GM18526 (cell line): ENCODE results near the gene COL23A1.
A peak's percentile ranks its signal among the peaks of the same experiment; 100 is the strongest.

Experiments
- POLR2A ChIP-seq: IDR thresholded peaks from 3 replicates; pipeline ENCODE4 v1.6.1; 2011; ENCODE audit not compliant: insufficient read length; ENCODE audit errors: extremely low read depth

Gene COL23A1

DNA sequence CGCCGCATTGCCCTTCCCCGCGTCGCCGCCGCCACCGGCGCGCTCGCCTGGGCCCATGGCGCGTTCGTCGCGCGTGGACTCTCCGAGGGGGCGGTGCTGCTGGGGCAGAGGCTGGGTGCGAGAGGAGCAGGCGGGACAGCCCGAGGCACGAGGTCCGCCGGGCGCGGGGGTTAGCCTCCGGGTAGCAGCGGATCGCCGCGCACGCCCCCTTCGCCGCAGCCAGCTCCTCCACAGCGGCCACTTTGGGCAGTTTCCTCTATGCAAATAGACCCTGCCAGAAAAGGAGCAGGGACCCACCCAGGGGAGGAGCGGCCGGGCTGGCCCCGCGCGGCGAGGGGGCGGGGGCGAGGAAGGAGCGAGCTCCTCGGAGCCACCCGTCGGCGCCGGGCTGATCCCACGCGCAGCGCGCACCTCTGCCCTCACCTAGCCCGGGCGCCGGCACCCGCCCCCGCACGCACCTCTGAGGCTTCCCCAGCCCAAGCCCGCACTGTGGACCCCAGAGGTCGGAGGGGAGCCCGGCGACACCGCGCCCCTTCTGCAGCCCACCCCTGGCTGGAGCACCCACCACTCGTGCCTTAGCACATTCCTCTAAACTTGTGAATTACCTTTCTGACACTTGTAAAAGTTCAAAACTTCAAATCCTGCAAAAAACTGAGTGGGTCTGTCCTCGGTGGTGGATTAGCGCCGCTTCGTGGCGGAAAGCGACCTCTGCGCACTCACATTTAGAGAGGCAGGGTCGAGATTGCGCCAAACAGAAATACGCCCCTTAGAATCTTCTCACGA is at the start of gene COL23A1:
Gene COL23A1 (minus strand): TSS at position 253 of the 783 bp plus-strand sequence.
- TF ChIP-seq POLR2A, result no peak

DNA sequence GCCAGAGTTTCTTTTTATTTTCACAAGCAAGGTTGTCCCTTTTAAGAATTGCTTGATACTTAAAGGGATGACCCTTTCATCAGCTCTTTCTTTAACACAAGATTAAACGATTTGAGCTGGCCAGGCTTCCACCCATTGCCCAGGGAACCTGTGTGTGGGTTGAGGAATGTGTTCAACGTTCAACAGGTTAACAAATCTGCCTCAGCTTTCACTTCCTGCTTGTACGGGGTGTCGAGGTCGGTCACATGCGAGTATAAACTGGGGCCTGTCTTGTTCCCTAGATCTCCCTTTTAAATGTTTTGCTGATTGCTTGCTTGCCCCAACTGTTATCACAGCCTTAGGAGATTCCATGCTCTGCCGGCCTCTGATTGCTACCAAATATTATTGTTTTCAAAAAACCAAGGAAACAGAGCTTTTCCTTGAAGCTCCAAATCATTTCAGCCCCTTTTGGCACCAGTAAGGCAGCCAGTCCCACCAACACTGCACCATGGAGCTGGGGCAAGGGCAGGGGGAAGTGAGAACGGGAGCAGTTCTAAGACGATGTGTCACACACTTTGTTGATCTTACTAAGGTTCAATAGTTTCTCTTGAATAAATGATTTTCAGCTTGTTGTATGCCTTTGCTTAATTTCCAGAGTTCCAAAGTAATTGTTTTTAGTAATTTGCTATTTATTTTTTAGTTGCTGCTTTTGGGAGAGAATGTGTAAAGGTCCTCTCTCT is 47.3 kb upstream of the COL23A1 start:
- TF ChIP-seq POLR2A, result no peak

DNA sequence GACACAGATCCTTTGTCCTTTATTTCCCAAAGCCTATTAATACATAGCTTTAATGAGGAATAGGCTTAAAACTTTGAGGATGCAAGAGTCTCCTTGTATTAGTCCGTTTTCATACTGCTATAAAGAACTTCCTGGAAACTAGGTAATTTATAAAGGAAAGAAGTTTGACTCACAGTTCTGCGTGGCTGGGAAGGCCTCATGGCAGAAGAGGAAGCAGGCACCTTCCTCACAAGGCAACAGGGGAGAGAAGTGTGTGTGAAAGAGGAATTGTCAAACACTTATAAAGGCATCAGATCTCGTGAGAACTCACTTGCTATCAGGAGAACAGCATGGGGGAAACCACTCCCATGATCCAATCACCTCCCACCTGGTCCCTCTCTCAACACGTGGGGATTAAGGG is 42.1 kb upstream of the COL23A1 start:
- TF ChIP-seq POLR2A, result no peak

DNA sequence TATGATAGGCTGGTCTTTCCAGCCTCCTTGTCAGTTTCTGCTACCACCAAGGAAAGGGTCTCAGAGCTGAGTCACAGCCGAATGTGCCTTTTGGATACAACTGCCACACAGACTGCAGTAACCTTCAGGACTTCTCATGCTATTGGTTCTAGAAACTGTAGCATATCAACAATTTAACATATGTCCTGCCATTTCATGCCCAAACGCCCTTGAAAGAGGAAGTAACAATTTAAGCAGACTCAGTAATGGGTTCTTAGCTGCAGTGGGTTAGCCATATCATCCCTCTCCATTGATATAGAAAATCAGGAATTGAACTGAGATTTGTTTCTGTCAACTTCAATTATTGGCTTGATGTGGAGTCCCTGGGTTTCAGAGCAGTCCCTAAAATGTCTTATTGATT is 40.8 kb upstream of the COL23A1 start:
- TF ChIP-seq POLR2A, result no peak

DNA sequence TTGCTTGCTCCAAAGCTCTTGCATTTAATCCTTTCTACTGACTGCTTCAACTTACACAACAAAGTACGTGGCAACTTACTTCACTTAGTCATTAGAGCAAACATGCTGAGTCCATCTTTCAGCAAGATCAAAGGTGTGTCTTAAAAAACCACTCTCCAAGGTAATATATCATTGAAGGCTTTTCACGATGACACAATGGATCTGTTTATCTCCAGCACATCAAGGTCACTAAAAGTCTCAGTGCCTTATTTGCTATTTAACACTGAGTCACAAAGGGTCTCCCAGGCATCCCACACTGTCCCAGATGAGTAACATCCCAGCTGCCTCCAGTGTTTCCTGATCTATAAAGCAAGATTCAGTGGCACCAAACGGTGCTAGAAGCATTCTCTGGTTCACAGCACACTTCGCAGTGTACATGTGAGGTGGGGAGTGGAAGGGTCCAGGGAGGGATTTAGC is 40.3 kb upstream of the COL23A1 start:
- TF ChIP-seq POLR2A, result no peak

DNA sequence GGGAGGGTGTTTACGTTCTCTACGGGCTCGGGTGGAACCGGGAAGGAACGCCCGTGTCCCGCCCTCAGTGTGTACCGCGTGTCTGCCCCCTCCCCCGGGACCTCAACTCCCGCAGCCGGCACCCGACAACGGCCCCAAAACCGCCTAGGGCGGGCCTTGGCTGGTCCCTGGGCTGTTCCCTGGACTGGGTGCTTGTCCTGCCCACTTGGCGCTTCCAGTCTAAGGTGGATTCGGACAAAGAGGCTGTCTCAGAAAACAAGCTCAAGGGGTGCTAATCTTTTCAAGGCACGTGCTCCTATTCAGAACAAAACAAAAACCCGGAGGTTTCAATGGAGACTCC is 37.0 kb upstream of the COL23A1 start:
- no peak for TF ChIP-seq POLR2A

DNA sequence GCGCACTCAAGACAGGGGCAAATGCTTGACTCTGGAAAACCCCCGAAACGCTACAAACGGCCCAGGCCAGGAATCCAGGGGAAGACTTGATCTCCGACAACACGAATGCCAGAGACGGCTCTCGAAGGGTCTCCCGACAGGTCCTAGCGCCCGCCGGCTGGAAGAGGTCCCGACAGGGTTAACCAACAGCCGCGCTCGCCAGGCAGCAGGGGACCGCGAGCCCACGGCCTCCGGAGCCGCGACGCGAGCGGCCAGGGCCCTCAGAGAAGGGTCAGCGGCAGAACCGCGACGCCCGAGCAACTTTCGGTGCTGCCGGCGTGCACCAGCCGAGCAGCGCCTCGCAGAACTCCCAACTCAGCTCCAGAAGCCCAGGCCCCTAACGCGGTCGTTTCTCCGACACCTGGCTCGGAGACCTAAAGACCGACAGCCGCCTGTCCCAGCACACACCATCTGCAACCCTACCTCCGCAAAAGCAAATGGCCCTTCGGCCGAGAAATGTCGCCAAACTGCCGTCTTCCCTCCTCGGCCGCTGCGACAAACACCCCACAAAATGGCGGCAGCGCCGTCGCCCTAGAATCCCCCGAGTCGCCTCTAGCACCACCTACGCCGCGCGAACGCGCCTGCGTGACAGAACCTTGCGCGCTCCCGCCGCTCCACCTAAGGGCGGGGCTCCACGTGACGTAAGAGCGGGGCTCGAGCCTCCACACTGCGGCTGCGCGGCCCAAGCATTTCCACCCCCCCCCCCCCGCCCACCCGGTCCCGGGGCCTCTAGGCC is 36.5 kb upstream of the COL23A1 start, which contains the start of gene CLK4:
Gene CLK4 (minus strand): TSS at position 567 of the 775 bp plus-strand sequence. CDS start 3,634 bp downstream, outside the sequence.
- peak; percentile 86 for TF ChIP-seq POLR2A

DNA sequence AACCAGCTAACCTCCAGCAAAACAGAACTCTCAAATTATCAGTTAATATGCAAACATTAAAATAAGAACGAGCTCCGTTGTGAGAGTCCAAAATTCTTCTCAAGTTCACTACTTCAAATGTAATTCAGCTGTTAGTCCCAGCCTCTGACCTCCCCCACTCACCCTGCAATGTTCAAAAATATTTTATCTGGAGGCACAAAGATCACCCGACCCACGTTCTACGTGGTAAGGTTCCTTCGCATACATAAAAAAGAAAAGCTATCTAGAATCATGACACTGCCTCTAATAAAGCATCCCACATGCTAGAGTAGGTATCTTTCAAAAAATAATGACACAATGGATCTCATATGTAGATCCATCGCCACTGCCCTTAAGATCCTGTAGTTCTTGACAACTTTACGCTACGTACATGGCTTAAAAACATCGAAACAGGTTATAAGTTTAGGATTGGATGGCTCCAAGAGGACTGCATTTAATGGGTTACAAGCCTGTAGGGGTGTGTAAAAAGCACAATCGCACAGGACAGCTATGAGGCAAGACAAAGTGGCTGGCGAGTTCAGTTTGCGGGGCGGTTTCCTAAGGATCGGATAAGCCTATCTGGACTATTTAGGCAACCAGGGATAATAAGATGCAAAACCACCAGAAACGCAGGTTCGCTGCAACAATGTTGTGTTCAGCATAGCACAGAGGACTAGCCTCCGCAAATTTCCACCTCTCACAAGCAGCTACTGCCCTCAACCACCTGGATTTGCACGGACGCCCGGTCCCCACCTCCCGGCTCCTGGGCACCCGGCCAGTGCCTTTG is 35.7 kb upstream of the COL23A1 start:
- no peak for TF ChIP-seq POLR2A

DNA sequence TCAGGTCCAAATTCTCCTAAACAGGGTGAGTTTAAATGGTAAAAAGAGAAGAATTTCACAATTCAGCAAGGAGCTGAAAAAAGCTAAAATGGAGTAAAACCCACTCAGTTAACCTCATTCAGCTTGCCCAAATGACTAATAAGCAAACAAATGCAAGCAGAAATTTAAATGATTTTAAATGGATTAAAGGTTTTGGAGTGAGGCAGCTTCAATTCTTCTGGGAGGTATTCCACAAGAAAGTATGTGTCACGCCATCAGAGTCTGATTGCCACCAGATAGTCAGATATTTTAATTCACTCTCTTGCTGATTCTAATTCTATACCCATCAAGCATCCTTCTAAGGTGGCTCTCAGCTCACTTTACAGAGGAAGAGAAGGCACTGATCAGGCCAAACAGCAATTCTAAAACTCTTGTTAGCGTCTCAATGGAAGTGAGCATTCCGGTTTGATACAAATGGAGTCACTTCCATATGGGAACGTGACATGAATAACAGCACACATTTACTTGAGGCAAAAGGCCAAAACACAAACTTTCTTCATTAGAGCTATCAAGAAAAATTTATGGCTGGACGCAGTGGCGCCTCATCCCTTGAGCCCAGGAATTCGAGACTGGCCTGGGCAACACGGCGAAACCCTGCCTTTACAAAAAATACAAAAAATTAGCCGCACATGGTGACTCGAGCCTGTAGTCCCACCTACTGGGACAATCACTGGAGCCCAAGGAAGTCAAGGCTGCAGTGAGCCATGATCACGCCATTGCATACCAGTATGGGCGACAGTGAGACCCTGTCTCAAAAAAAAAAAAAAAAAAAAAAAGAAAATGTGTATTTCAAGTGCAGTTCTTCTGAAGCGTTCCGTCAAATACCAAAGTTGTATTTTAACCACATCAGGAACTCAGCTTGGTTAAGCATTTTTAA is 34.7 kb upstream of the COL23A1 start:
- TF ChIP-seq POLR2A, result no peak

DNA sequence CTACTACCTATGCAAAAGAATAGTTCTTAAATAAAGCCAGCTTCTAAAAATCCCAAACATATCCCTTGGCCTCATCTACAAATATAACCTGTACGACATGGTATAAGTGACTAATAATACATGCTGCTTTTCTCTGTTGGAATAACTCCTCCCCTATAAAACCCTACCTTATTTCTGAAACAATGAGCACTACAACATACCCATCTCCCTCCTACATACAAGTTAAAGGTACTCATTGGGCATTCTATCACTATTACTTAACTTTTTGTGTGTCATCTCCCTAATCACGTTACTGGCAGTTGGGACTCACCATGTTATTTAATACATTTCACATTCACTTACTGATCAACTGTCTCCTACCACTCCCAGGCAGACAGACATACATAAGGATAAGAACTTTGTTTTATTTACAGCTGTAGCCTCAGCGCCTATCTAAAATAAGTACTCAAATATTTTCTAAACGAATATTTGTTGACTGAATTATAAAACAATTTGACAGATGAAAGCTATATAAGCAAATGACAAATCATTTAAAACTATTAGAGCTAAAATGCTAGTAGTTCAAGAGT is 32.6 kb upstream of the COL23A1 start:
- TF ChIP-seq POLR2A, result no peak

DNA sequence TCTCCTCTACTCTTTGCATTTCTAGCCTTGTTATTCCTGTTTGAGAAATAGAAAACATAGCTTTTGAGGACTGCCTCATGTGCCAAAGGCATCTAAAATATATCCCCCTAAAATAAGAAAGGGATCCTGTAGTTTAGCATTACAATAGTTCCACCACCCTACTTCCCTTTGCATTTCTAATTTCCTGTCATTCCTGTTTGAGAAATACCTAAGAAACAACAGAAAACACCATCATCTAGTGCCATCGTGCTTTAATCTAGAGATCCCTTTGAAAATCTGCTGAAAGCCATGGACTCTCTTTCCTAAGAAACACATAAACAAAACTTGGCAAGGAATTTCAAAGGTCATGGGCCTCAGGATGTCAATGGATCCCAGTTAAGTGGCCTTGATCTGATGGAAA is 29.2 kb upstream of the COL23A1 start:
- no peak for TF ChIP-seq POLR2A

DNA sequence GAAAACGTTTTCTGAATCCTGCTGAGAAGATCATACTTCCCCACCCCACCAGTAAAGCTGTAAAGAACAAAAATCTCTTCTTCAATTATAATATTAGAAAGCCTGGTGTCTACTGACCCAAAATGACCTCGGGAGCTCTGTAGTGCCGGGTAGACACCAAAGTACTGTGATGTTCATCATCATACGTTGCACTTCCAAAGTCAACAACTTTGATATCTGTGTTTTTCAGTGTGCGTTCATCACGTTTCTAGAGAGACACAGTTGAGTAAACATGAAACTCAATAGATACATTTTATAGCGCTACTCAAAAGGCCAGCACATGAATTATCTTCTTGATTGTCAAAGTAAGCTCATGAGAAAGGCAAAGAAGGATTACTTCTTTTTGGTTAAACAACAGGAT is 22.1 kb upstream of the COL23A1 start:
- no peak for TF ChIP-seq POLR2A

DNA sequence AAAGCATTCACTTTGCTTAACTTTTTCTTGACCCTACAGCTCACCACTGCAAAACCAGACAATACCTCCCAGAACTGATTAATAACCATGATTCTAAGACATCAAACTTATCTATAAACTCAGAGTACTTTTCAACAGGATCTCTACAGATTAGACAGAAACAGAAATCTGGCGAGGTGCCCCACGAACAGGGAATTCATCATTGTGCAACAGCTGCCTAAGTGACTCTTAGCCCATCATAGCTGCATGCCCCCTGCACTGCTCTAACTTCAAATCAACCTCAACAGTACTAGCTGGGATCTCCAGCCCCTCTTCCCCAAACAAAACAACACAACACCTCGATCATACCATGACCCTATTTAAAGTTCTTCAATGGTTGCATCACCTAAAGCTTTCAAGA is 16.1 kb upstream of the COL23A1 start:
- no peak for TF ChIP-seq POLR2A

DNA sequence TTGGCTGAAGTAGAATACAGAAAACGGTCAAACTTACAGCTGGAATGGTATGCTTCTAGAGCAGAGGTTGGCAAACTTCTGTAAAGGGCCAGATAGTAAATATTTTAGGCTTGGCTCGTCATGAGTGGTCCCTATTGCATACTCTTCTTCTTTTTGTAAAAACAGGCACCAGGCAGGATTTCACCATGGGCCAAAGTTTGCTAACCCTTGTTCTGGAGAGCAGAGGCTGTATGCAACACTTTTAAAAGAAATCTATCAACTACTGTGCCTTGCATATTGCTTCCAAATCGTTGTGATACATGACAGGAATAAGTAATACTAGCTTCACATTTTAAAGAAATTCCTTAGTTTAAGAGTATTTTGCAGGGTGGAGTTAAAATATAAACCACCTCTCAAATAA is 15.6 kb upstream of the COL23A1 start:
- no peak for TF ChIP-seq POLR2A
